ENCODE data around the gene HPCAL1. TPM values are rescaled to one million over a fixed set of nuclear protein-coding genes. Genes with fewer than 3 reads are reported as not detected.

The HPCAL1 gene
- total and polyA plus RNA-seq, 2 experiments from 2014 or later: 8.3 to 25.4 TPM

DNA sequence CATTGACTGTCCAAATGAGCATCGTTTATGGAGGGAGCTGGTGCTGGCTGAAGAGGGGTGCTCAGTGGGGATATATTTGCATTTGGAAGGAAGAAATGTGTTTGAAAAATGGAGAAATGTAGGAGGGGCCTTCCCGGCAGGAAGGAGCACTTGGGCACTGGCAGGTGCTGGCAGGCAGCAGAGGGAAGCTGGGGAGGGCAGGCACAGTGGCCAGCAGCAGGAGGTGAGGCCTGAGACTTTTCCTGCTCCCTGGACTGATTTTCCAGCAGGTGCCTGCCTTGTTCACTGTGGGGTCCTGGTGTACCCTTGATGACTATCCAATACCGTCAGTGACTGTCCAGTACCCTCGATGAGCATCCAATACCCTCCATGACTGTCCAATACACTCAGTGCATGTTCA, 20.8 kb upstream of the HPCAL1 start (continued):
- TF ChIP-seq, protein P1, sequence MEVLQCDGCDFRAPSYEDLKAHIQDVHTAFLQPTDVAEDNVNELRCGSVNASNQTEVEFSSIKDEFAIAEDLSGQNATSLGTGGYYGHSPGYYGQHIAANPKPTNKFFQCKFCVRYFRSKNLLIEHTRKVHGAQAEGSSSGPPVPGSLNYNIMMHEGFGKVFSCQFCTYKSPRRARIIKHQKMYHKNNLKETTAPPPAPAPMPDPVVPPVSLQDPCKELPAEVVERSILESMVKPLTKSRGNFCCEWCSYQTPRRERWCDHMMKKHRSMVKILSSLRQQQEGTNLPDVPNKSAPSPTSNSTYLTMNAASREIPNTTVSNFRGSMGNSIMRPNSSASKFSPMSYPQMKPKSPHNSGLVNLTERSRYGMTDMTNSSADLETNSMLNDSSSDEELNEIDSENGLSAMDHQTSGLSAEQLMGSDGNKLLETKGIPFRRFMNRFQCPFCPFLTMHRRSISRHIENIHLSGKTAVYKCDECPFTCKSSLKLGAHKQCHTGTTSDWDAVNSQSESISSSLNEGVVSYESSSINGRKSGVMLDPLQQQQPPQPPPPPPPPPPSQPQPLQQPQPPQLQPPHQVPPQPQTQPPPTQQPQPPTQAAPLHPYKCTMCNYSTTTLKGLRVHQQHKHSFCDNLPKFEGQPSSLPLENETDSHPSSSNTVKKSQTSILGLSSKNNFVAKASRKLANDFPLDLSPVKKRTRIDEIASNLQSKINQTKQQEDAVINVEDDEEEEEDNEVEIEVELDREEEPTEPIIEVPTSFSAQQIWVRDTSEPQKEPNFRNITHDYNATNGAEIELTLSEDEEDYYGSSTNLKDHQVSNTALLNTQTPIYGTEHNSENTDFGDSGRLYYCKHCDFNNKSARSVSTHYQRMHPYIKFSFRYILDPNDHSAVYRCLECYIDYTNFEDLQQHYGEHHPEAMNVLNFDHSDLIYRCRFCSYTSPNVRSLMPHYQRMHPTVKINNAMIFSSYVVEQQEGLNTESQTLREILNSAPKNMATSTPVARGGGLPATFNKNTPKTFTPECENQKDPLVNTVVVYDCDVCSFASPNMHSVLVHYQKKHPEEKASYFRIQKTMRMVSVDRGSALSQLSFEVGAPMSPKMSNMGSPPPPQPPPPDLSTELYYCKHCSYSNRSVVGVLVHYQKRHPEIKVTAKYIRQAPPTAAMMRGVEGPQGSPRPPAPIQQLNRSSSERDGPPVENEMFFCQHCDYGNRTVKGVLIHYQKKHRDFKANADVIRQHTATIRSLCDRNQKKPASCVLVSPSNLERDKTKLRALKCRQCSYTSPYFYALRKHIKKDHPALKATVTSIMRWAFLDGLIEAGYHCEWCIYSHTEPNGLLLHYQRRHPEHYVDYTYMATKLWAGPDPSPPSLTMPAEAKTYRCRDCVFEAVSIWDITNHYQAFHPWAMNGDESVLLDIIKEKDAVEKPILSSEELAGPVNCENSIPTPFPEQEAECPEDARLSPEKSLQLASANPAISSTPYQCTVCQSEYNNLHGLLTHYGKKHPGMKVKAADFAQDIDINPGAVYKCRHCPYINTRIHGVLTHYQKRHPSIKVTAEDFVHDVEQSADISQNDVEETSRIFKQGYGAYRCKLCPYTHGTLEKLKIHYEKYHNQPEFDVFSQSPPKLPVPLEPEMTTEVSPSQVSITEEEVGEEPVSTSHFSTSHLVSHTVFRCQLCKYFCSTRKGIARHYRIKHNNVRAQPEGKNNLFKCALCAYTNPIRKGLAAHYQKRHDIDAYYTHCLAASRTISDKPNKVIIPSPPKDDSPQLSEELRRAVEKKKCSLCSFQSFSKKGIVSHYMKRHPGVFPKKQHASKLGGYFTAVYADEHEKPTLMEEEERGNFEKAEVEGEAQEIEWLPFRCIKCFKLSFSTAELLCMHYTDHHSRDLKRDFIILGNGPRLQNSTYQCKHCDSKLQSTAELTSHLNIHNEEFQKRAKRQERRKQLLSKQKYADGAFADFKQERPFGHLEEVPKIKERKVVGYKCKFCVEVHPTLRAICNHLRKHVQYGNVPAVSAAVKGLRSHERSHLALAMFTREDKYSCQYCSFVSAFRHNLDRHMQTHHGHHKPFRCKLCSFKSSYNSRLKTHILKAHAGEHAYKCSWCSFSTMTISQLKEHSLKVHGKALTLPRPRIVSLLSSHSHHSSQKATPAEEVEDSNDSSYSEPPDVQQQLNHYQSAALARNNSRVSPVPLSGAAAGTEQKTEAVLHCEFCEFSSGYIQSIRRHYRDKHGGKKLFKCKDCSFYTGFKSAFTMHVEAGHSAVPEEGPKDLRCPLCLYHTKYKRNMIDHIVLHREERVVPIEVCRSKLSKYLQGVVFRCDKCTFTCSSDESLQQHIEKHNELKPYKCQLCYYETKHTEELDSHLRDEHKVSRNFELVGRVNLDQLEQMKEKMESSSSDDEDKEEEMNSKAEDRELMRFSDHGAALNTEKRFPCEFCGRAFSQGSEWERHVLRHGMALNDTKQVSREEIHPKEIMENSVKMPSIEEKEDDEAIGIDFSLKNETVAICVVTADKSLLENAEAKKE (CRISPR knock-in tag; IDR thresholded peaks at IDR 0.05): no peak
- TF ChIP-seq ZNF114 (CRISPR knock-in tag; IDR thresholded peaks at IDR 0.05) (no peak), POLR2AphosphoS5 (IDR thresholded peaks at IDR 0.05; ENCODE audit: low read depth) (no peak), STAT1 (IDR thresholded peaks at IDR 0.05; ENCODE audit: unreplicated experiment) (no peak), CREB1 (CRISPR knock-in tag; IDR thresholded peaks at IDR 0.05; ENCODE audit: low read depth) (no peak), EZH2 (IDR thresholded peaks at IDR 0.05; ENCODE audit: low read depth, unreplicated experiment) (no peak), ZNF331 (CRISPR knock-in tag; IDR thresholded peaks at IDR 0.05; ENCODE audit: low read depth) (no peak), JUNB (IDR thresholded peaks at IDR 0.05; ENCODE audit: unreplicated experiment) (no peak), NANOG (IDR thresholded peaks at IDR 0.05; ENCODE audit: borderline replicate concordance) (no peak)
- TF ChIP-seq, protein P2, sequence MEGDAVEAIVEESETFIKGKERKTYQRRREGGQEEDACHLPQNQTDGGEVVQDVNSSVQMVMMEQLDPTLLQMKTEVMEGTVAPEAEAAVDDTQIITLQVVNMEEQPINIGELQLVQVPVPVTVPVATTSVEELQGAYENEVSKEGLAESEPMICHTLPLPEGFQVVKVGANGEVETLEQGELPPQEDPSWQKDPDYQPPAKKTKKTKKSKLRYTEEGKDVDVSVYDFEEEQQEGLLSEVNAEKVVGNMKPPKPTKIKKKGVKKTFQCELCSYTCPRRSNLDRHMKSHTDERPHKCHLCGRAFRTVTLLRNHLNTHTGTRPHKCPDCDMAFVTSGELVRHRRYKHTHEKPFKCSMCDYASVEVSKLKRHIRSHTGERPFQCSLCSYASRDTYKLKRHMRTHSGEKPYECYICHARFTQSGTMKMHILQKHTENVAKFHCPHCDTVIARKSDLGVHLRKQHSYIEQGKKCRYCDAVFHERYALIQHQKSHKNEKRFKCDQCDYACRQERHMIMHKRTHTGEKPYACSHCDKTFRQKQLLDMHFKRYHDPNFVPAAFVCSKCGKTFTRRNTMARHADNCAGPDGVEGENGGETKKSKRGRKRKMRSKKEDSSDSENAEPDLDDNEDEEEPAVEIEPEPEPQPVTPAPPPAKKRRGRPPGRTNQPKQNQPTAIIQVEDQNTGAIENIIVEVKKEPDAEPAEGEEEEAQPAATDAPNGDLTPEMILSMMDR (conservative IDR thresholded peaks at IDR 0.05; ENCODE audit: low read depth in 2 of 2): no peak

Data from GM23338 (cell line).